SU-DHL-6 (cell line): Measurements from ENCODE around the gene KRTAP10-10.

ENCODE experiments used
- EZH2phosphoT487 ChIP-seq: fragments of 200-600 bp; sonication (generic), shearing (Covaris generic); conservative IDR thresholded peaks from 2 replicates; pipeline ENCODE4 v1.6.1; 2018; ENCODE audit warnings: mild to moderate bottlenecking, antibody characterized with exemption, low read length, moderate library complexity, mixed read lengths
- TF ChIP-seq, protein P1 (sequence below): fragments of 200-600 bp; sonication (generic); IDR thresholded peaks from one replicate; pipeline ENCODE4 v1.5.1; 2017; ENCODE audit warnings: antibody characterized with exemption, mild to moderate bottlenecking, low read length, moderate library complexity; ENCODE audit not compliant: insufficient read depth, poor library complexity, severe bottlenecking

DNA sequence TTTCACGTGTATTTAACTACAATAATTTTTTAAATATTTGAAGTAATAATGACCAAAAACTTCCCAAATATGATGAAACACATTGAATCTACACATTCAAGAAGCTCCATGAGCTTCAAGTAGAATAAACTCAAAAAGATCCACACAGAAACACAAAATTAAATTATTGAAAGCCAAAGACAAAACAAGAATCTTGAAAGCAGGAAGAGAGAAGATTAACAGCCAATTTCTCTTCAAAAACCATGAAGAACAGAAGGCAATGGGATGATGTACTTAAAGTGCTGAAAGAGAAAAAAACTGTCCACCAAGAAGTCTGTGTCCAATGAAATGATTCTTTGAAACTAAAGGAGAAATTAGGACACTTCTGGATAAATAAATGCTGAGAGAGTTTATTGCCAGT is 5.1 kb upstream of the KRTAP10-10 start:
- TF ChIP-seq, protein P1, sequence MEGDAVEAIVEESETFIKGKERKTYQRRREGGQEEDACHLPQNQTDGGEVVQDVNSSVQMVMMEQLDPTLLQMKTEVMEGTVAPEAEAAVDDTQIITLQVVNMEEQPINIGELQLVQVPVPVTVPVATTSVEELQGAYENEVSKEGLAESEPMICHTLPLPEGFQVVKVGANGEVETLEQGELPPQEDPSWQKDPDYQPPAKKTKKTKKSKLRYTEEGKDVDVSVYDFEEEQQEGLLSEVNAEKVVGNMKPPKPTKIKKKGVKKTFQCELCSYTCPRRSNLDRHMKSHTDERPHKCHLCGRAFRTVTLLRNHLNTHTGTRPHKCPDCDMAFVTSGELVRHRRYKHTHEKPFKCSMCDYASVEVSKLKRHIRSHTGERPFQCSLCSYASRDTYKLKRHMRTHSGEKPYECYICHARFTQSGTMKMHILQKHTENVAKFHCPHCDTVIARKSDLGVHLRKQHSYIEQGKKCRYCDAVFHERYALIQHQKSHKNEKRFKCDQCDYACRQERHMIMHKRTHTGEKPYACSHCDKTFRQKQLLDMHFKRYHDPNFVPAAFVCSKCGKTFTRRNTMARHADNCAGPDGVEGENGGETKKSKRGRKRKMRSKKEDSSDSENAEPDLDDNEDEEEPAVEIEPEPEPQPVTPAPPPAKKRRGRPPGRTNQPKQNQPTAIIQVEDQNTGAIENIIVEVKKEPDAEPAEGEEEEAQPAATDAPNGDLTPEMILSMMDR: no peak
- TF ChIP-seq EZH2phosphoT487: no peak
